OCI-LY7 (cell line): ENCODE measurements around the gene FAM83D.

ENCODE experiments used
- CTCF ChIP-seq: fragments of 200-600 bp; sonication (generic); conservative IDR thresholded peaks from 2 replicates; pipeline ENCODE4 v1.5.1; 2014; ENCODE audit warnings: mild to moderate bottlenecking, antibody characterized with exemption, low read length, moderate library complexity, mixed read lengths
- EZH2phosphoT487 ChIP-seq: fragments of 200-600 bp; sonication (generic); IDR thresholded peaks from 2 replicates; pipeline ENCODE4 v1.6.1; 2018; ENCODE audit warnings: low read depth, borderline replicate concordance, mild to moderate bottlenecking, mixed run types, antibody characterized with exemption, low read length, moderate library complexity, mixed read lengths

DNA sequence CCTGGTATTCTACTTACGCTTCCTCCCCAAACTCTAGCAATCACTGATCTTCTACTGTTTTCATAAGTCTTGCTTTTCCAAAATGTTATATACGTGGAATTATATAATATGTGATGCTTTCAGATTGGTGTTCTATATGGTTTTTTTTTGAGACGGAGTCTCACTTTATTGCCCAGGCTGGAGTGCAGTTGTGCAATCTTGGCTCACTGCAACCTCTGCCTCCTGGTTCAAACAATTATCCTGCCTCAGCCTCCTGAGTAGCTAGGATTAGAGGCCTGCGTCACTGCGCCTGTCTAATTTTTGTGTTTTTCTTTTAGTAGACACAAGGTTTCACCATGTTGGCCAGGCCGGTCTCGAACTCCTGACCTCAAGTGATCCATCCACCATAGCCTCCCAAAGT, 10.9 kb upstream of the FAM83D start:
- TF ChIP-seq EZH2phosphoT487 (no peak), CTCF (no peak)
